GM18502 (cell line): Measurements from ENCODE around the gene USP10.

Source experiments
- ATAC-seq: cut with Tn5 transposase; IDR thresholded peaks from one replicate; pipeline ENCODE4 v1.9.1; 2021; ENCODE audit warnings: mild to moderate bottlenecking; ENCODE audit not compliant: unreplicated experiment, poor library complexity

The USP10 gene

DNA sequence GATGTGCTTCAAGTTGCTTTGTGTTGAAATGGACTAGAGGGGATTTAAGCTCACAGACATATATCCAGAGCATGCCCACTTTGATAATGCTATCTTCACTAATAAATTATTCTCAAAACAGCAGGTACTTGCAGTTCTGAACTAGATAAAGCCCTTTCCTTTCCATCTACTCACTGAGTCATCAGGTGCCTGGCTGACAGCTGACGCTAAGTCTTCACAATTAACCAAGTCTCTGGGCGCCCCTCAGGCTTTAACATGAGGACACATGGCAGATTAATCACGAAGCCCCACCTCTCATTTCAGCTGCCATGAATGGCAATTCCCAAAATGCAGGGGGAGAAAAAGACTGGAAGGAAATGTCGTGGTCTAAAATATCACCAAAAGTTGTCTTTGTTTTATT is 90.5 kb downstream of the USP10 start:
- ATAC-seq, result no peak

DNA sequence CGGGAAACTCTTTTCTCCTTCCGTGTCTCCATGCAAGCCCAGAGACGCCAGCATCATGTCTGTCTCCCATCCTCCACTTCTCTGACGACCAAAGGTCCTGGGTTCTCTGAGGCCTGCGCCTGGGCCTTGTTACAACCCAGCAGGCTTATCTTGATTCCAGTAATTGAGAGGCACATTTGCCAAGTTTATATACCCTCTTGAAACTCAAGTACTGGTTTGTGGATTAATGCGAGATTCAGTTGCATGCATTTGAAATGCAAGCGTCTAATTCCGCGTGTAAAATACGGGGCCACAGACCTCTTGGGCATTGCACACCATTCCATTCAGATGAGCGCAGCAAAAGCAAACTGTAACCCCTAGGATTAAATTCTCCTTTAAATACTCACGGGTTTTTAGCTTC is 91.3 kb downstream of the USP10 start:
- no peak for ATAC-seq

DNA sequence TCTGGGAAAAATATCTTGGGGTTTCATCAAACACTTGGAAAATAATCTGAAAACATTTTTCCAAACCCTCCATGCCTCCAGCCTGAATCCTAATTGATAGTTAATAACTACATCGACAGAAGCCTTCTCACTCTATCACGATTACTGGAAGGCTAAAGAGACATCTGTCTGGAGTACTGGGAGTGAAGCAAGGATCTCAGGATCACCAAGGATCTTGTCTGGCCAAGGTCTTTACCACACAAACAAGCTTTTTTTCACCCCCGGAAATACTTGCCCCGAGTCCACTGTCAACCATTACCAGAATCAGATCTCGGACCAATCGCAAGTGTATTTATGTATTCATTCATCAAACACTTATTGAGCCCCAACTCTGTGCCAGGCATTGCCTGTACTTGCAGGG is 91.7 kb downstream of the USP10 start:
- no peak for ATAC-seq

DNA sequence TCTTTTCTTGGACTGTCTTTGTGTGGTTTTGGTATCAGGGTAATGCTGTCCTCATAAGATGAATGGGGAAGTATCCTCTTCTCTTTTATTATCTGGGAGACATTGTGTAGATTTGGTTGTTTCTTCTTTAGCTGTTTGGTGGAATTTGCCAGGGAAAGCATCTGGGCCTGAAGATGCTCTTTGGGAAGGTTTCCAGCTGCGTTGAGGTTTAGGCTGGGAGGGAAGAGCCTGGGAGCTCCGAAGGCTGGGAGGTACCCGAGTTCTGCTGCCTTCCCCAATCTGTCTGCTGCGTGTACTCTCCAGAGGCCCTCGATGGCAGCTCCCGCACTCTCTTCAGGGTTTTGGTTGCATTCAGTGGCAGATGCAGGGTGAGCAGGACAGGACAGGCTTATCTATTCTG is 94.4 kb downstream of the USP10 start:
- no peak for ATAC-seq

DNA sequence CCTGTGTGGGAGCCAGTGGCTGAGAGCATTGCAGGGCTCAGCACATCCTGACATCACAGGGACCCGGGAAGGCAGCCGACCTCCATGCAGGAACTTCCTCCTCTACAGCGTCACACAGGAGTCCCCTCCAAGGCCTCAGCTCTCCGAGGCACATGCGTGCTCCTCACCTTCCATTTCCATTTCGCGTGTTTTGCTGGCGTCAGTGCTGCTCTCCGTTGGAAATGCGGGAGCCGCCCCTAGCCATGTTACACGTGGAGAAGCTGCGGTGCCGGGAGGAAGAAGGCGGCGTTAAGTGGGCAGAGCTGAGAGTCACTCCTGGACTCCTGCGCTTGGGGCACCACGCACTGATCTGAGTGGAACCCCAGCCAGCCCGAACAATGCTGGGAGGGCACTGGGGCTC is 94.8 kb downstream of the USP10 start:
- no peak for ATAC-seq

DNA sequence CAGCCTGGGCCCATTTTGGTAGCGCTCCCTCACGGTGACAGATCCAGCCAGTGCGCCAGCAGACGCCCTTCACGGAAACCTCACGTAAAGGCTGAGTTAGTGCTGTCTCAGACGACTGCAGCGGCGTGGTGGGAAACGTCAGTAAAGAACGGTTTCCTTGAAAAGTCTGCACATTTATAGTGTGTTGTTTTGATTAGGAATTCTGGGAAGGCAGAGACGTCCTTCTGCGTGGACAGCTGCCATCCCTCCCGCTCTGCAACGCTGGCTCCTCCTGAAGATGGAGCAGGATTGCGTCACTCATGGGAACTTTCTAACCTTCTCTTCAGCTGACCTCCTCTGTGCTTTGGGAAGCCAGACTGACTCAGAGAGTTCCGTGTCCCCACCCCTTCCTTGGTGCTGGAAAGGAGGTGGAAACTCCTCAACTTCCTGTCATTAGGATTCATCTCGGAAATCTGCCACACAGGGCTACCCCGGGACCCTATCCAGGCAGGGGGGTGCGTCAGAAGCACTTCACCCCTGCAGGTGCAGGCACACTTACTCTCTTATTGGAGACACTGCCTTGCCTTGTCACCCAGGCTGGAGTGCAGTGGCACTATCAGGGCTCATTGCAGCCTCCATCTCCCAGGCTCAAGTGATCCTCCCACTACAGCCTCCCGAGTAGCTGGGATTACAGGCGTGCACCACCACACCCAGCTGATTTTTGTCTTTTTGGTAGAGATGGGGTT is 95.7 kb downstream of the USP10 start:
- no peak for ATAC-seq

DNA sequence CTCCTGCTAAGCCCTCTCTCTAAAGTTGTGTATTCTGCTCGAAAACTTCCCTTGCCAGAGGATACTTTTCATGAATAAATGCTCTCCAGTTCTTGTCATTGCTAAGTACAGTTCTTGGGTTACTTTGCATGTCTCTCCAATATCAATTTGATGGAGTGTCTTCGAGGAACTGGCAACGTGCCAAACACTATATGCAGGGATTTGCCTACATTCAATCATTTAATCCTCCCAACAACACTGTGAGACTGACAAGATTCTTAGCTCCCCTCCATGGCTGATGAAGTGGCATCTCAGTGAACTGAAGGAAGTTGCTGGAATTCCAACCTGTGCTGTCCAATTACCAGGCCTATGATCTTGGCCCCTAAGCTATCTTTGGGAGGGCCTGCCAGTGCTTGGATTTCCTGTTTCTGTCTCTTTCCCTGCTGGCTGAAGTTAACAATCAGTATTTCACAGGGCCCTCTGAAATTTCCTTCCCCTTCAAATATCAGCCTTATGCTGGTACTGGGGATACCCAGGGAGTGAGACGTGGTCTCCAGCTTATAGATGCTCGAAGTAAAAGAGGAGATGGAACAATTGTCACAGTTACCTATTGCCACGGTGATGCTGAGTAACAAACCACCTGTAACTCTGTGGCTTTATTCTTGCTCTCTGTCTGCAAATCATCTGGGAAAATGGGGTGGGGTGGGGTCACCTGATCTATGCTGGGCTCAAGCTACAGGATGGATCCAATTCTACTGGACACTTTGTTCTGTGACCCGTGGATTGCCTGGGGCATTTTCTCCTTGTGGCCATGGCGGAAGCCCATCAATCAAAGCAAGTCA is 100.6 kb downstream of the USP10 start:
- ATAC-seq, result no peak

DNA sequence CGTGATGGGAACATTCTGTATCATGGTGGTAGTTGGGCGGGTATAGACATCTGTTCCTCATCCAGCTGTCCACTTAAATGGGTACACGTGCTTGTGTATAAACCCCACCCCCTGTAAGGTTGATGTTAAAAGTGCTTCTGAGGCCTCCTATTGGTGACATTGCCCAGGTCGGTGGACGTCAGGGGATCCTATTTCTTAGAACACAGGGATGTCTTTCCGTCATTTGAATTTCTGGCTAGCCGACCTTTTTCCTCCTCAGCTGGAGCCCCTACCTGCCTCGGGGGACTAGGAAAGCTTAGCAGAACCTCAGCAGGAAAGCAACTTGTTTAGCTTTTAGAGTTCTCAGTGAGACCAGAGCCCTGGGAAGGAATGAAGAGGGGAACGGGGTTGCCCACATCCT is 103.3 kb downstream of the USP10 start:
- no peak for ATAC-seq

DNA sequence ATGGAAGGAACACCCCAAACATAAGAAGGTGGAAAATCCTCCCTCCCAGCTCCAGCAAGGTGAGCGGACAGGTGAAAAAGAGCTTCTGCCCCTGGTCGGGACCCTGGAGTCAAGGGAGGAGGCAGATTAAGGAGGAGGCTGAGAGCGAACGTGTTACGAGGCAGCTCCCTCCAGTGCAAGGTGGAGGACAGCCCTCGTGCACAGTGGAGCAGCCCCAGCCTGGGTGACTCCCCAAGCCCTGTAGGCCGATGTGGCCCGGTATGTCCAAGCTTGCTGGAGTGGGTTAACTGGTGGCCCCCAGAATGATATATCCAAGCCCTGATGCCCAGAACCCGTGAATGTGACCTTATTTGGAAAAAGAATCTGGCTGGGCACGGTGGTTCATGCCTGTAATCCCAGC is 104.5 kb downstream of the USP10 start:
- ATAC-seq, result no peak

DNA sequence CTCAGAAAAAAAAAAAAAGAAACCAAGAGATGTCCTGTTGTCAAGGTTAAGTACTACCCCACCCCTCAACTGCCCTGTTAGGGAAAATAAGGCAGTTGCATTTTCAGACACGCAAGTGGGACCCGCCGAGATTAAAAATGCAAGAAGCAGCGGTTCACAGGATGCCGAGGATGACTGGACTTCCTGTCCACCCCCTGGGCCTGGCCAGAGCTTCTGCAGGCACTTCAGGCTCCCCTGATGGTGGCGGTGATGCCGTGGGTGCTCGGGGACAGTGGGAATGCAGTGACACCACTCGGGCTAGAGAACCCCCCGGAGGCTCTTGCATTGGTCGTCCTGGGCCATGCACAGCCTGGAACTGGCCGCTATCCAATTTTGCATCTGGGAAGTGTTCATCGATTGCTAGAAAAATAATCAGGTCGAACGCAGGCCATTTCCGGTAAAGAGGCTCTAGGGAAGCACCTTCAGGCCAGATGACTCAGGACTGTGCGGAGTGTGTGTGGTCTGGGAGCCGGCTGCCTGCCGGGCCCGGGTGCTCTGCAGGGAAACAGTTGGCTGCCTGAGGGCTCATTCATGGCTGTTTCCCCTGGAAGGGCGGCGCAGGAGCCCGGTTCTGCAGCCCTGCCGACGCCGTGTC is 106.6 kb downstream of the USP10 start:
- no peak for ATAC-seq

DNA sequence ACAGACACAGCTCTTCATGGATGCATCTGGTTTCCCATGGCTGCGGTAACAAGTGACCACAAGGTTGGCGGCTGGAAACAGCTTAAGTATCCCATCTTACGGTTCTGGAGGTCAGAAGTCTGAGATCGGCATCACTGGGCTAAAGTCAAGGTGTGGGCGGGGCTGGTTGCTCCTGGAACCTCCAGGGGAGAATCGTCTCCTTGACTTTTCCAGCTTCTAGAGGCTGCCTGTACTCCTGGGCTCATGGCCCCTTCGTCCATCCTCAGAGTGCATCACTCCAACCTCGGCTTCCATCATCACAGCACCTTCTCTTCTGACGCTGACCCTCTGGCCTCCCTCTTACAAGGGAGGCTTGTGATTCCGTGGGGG is 107.1 kb downstream of the USP10 start:
- no peak for ATAC-seq

DNA sequence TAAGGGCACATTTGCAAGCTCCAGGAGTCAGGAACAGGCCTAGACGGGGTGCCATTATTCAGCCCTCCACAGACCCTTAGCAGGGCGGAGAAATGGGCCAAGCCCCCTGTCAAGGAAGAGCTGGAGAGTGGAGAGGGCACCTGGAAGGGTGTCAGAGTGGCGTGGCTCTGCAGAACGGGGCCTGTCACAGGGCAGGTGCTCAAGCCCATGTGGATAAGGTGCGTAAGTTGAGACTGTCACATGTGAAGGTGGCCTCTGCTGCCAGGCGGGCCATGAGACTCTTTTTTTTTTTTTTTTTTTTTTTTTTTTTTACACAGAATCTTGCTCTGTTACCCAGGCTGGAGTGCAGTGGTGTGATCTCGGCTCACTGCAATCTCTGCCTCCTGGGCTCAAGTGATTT is 108.0 kb downstream of the USP10 start:
- no peak for ATAC-seq

DNA sequence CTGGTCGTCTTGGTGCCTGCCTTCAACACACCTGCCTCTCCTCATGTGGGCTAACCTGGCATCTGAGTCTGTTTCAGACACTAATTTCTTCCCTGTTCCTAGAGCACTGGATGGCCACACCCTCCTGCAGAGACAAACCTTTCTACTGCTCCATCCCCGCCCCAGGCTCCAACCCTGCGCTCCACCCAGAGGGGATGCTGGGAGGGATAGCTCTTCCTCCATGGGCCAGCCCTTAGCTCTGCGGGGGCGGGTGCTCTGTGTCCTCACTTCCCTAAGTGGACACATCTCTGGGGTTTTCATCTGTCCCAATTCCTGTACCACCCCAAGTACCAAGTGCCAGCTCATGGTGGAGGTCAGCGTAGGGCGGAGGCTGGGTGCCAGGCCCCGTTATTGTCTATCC is 109.0 kb downstream of the USP10 start:
- no peak for ATAC-seq

DNA sequence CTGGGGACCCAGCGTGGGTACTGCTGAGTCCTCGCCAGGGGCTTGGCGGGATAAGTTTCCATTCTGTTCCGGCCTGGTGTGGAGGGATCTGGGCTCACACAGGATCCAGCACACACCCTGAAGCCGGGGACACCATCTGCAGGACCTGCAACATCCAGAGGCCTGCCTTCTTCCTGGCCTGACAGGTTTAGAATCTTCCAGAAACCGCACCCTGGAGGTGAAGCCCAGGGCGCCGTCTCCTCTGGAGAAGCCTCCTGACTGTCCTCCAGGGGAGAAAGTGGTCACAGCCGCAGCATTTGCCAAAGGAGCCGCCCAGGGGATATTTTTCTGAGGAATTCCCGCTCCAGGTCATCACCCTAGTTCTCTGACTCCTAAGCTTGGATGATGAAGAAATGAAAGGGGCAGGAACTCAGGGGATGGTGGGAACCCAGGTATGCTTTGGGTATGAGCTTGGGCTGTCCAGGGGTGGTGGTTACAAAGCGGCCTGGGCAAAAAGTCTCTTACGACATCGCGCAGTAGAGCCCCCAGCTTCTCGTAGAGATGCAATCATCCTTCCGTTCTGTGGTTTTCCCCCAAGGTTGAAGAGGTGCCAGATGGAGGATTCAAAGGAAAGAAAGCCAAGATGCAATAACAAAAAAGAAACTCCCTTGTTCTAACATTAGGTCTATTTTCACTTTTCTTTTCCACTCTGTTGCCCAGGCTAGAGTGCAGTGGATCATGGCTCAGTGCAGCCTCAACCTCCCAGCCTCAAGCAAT is 110.9 kb downstream of the USP10 start:
- ATAC-seq, result no peak

DNA sequence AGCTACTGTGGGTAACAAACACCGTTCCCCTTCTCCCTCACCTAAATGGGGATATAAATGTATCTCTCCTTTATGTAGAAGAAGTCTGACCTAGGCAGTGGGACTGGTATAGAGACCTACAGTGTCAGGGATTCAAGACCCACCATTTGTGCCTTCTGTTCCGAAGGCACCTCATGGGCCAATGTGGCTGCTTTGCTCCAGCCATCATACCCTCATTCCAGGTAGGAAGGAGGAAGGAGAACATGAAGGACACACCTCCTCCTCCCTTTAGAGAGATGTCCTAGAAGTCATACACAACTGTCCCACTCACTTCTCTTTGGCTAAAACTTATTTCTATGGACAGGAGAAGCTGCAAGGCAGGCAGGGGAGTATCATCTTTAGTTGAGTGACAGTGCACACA is 111.7 kb downstream of the USP10 start:
- no peak for ATAC-seq

DNA sequence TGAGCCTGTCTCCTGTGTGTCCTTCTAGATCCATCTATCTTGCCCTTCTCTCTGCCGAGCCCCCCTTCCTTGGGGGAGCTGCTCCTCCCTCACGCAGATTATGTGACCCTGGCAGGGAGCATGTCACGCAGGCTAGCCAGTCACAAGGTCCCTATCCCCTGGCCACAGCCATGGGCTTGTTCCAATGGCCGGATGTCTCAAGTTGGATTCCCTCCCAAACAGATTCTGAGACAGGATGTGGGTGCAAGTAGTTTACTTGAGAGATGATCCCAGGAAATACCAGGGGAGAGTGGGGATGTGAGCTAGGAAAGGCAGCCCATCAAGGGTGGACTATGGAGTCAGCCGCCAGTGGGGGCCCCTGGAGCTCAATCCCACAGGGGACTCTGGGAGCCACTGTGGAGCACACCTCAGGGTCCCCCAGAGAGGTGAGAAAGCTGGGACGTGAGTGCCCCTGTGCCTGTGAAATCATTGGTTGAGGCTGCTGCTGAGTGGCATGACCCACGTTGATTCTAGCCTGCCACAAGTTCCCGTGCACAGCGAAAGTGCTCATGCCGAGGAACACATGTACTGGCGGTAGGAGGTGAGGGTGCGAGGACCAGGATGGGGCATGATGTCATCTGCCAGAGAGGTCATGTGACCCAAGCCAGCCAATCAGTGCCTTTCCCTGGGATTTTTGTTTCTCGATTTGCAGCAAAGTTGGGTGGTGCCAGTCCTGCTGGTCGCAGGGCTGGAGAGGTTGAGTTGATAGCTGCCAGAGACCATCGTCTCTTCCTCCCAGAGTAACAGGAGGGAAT is 113.5 kb downstream of the USP10 start:
- ATAC-seq, result no peak

DNA sequence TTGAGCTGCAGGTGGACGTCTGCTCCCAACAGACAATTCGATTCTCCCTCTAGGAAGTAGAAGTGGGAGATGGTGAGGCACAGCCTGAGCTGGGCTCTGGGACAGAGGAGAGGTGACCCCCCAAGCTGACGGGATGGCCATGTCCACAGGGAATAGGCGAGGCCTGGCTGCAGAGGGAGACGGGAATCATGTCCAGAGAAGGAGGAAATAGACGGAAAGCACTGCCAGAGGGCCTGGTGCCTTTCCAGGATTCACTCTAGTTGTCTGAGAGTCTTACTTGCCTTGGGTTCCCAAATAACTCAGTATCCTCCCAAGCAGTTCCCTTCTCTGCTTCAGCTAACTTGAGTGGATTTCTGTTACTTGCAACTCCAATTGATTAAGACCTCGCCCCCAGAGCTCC is 115.7 kb downstream of the USP10 start:
- ATAC-seq, result no peak

DNA sequence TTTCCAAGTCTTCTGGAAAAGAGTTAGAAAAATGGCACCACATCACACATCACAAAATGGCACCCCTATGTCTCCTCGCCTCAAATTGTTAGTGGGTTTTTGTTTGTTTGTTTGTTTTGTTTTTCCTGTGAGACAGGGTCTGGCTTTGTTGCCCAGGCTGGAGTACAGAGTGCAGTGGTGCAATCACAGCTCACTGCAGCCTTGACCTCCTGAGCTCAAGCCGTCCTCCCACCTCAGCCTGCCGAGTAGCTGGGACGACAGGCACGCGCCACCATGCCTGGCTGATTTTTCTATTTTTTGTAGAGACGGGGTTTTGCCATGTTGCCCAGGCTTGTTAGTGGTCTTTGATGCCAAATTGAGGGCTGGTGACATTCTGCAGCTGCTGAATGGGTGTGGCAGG is 116.2 kb downstream of the USP10 start:
- no peak for ATAC-seq

DNA sequence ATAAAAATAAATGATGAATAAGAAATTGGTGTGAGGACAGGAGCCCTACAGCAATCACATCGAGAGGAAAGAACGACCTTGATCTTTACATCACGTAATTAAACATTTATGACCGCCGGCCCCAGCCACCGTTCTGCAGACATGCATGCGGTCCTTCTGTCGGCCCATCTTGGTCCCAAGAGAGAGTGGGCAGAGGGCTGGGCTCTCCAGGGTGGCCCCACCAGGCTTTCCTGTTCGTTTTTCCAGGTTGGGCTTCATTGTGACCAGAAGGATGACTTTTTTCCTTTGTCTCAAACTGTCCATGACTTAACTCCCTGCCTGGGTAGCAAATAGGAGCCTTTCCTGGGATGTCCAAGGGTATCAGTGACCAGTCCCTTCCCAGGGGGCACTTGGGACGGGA is 116.7 kb downstream of the USP10 start:
- no peak for ATAC-seq

DNA sequence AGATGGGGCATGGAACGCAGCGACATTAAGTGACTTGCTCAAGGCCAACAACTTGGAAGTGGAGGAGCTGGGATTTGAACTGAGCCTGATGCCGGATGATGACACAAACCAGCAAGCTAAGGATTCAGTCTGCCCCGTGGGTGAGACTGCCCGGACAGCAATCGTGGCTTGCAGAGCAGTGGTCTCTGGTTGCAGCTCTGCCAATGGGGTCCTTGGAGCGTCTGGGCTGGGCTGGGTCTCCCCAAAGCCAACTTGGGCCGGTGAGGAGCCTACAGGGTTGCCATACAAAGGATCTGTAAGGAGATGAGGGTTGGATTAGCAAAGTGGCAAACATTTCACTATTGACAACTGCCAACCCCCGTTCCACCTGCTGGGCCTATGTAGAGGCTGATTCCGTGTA is 117.4 kb downstream of the USP10 start:
- ATAC-seq, result no peak
